Right ventricle myocardium superior (tissue), 1 donor: Measurements from ENCODE around the gene EPC1. TPM values are rescaled to one million over a fixed set of nuclear protein-coding genes. Genes with fewer than 3 reads are reported as not detected.

Experiments
- ATAC-seq: fragments of 200-7000 bp; cut with Tn5 transposase; one replicate; pipeline ENCODE4 v1.9.1; 2020; ENCODE audit warnings: mild to moderate bottlenecking; ENCODE audit not compliant: poor library complexity
- DNase-seq: peaks from one replicate; pipeline ENCODE4 v3.0.0-alpha.2; 2020
- intact Hi-C: fragments of 100-400 bp; cut with DNase I; formaldehyde crosslinking; loops from one replicate; pipeline ENCODE4 v1.11.2; 2022
- total RNA-seq: library from RNA; stranded (reverse); fragmentation: NEBNext Ultra II Directional; extraction: Animal tissue kit (Norgen Biotek cat#: 25700); gene quantifications from one replicate; pipeline ENCODE4 v1.2.1, GENCODE V29; 2021
- donor health status: DM: no; HTN: yes; CAD: no; lungs with severe emphysema.

EPC1 gene
- total RNA-seq, 1 donor from 2014 or later = 17.3 TPM

- intact Hi-C loops = loop anchor here (5.0 kb wide), 1 partner anchor 91 kb away; no protein-coding TSS in a partner anchor
- no peak for DNase-seq
- ATAC-seq = no peak
These were observed 1.6 kb upstream of the EPC1 start for GRCh38 chr10:32348297-32349198.

- no peak for DNase-seq
- intact Hi-C loops = loop anchor here (5.0 kb wide), 1 partner anchor 90 kb away; no protein-coding TSS in a partner anchor
- ATAC-seq = peak; percentile 0
These were observed 535 bp upstream of the EPC1 start for GRCh38 chr10:32347363-32348022.

GRCh38 chr10:32346134-32346550, 816 bp downstream of the EPC1 start:
- ATAC-seq = peak; percentile 97
- intact Hi-C loops = loop anchor here (5.0 kb wide), 1 partner anchor 89 kb away; no protein-coding TSS in a partner anchor
- DNase-seq = peak; percentile 97

GRCh38 chr10:32341596-32341995, 5.4 kb downstream of the EPC1 start:
- intact Hi-C loops = no loop called here
- DNase-seq = no peak
- ATAC-seq = no peak

- ATAC-seq = no peak
- no peak for DNase-seq
- intact Hi-C loops = no loop called here
These were observed 6.3 kb downstream of the EPC1 start for GRCh38 chr10:32340596-32341180.

GRCh38 chr10:32338262-32338661, 8.7 kb downstream of the EPC1 start:
- intact Hi-C loops = no loop called here

GRCh38 chr10:32337350-32337749, 9.6 kb downstream of the EPC1 start:
- DNase-seq (no peak), ATAC-seq (no peak)
- intact Hi-C loops = no loop called here

More at GRCh38 chr10:32338262-32338661, 8.7 kb downstream of the EPC1 start:
- ATAC-seq (no peak), DNase-seq (no peak)

- intact Hi-C loops = no loop called here
- DNase-seq = no peak
- ATAC-seq = no peak
These were observed 13.1 kb downstream of the EPC1 start for GRCh38 chr10:32333849-32334248.

- intact Hi-C loops = no loop called here
- ATAC-seq (peak; percentile 46), DNase-seq (no peak)
These were observed 14.6 kb downstream of the EPC1 start for GRCh38 chr10:32332299-32332750.

GRCh38 chr10:32331606-32332005, 15.4 kb downstream of the EPC1 start:
- DNase-seq = no peak
- intact Hi-C loops = no loop called here
- no peak for ATAC-seq

GRCh38 chr10:32330214-32330613, 16.7 kb downstream of the EPC1 start:
- DNase-seq = no peak
- ATAC-seq = no peak
- intact Hi-C loops = no loop called here

- intact Hi-C loops = no loop called here
- ATAC-seq (peak; percentile 47), DNase-seq (no peak)
These were observed 17.9 kb downstream of the EPC1 start for GRCh38 chr10:32329061-32329460.

- DNase-seq (no peak), ATAC-seq (no peak)
- intact Hi-C loops = no loop called here
These were observed 18.5 kb downstream of the EPC1 start for GRCh38 chr10:32328499-32328898.

GRCh38 chr10:32327364-32327691, 19.6 kb downstream of the EPC1 start:
- intact Hi-C loops = no loop called here
- no peak for ATAC-seq
- DNase-seq = no peak

- DNase-seq (no peak), ATAC-seq (no peak)
These were observed 20.1 kb downstream of the EPC1 start for GRCh38 chr10:32326680-32327363.

GRCh38 chr10:32326119-32326518, 20.8 kb downstream of the EPC1 start:
- ATAC-seq (no peak), DNase-seq (no peak)
- intact Hi-C loops = no loop called here

More at GRCh38 chr10:32326680-32327363, 20.1 kb downstream of the EPC1 start:
- intact Hi-C loops = no loop called here

GRCh38 chr10:32323051-32323450, 23.9 kb downstream of the EPC1 start:
- ATAC-seq = no peak
- intact Hi-C loops = no loop called here

GRCh38 chr10:32321016-32321631, 25.8 kb downstream of the EPC1 start:
- intact Hi-C loops = no loop called here
- no peak for ATAC-seq

More at GRCh38 chr10:32323051-32323450, 23.9 kb downstream of the EPC1 start:
- no peak for DNase-seq

More at GRCh38 chr10:32321016-32321631, 25.8 kb downstream of the EPC1 start:
- DNase-seq = no peak
